VCaP (cell line): ENCODE measurements around the gene CYP11A1.

Source experiments
- H3K27ac ChIP-seq: fragments of 450-650 bp; 2 replicates; pipeline ENCODE4 v1.5.1; 2017
- TF ChIP-seq, protein P1 (sequence below): fragments of 450-650 bp; conservative IDR thresholded peaks from 2 replicates; pipeline ENCODE4 v1.5.1; 2017; ENCODE audit warnings: mild to moderate bottlenecking, moderate library complexity

Gene CYP11A1

GRCh38 chr15:74406517-74406916, 39.1 kb upstream of the CYP11A1 start:
- no peak overlapping the region for H3K27ac ChIP-seq
- TF ChIP-seq, protein P1, sequence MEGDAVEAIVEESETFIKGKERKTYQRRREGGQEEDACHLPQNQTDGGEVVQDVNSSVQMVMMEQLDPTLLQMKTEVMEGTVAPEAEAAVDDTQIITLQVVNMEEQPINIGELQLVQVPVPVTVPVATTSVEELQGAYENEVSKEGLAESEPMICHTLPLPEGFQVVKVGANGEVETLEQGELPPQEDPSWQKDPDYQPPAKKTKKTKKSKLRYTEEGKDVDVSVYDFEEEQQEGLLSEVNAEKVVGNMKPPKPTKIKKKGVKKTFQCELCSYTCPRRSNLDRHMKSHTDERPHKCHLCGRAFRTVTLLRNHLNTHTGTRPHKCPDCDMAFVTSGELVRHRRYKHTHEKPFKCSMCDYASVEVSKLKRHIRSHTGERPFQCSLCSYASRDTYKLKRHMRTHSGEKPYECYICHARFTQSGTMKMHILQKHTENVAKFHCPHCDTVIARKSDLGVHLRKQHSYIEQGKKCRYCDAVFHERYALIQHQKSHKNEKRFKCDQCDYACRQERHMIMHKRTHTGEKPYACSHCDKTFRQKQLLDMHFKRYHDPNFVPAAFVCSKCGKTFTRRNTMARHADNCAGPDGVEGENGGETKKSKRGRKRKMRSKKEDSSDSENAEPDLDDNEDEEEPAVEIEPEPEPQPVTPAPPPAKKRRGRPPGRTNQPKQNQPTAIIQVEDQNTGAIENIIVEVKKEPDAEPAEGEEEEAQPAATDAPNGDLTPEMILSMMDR, result no peak

GRCh38 chr15:74405823-74406222, 38.4 kb upstream of the CYP11A1 start:
- no peak overlapping the region for H3K27ac ChIP-seq
- TF ChIP-seq, protein P1, result no peak

- TF ChIP-seq, protein P1, result no peak
- no peak overlapping the region for H3K27ac ChIP-seq
These were observed 36.6 kb upstream of the CYP11A1 start for GRCh38 chr15:74403991-74404563.

DNA sequence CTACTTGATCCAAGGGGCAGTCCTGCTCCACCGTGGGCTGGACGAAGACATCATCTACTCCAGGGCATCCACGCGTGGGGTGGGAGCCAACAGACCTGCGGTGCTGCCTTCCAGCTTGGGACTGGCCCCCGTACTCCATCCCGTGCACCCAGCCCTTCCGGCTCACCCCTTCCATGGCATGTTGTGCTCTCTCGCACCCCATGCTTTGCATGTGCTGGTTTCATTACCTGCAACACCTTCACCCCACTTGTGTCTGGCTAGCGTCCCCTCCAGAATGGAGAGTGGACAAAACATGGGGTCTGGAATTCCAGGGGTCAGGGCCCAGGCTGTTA, 36.1 kb upstream of the CYP11A1 start:
- no peak overlapping the region for H3K27ac ChIP-seq
- TF ChIP-seq, protein P1, result no peak

GRCh38 chr15:74402873-74403587, 35.6 kb upstream of the CYP11A1 start:
- no peak overlapping the region for H3K27ac ChIP-seq
- TF ChIP-seq, protein P1, result no peak

- TF ChIP-seq, protein P1, result no peak
- H3K27ac ChIP-seq, result no peak overlapping the region
These were observed 34.9 kb upstream of the CYP11A1 start for GRCh38 chr15:74402337-74402841.

- no peak overlapping the region for H3K27ac ChIP-seq
- TF ChIP-seq, protein P1, result no peak
These were observed 33.7 kb upstream of the CYP11A1 start for GRCh38 chr15:74400915-74401757.
